Caki2 (cell line): ENCODE results near the gene CCM2. TPM values are rescaled to one million over a fixed set of nuclear protein-coding genes. Genes with fewer than 3 reads are reported as not detected.

Experiments used
- DNase-seq: peaks from one replicate; pipeline ENCODE4 v3.0.0-alpha.2; 2015; ENCODE audit warnings: low read depth
- in situ Hi-C: cut with HindIII; loops from 2 replicates; pipeline ENCODE4 v1.10.0; 2016; ENCODE audit warnings: low sequenced_read_pairs, low pct_unique_long_range_greater_than_20kb, mixed read lengths
- total RNA-seq: library from RNA; depleted of rRNA; stranded (reverse); fragments of >200 nt; shearing (Covaris generic); gene quantifications from 2 replicates; pipeline ENCODE4 v1.2.3, GENCODE V29; 2014; ENCODE audit warnings: low replicate concordance

CCM2 gene
- total RNA-seq, 1 experiment from 2014 or later = 81.5 TPM

- in situ Hi-C loops = no loop called here
- DNase-seq = no peak
These were observed 69.6 kb downstream of the CCM2 start for GRCh38 chr7:45069444-45070253.

- DNase-seq = no peak
- in situ Hi-C loops = no loop called here
These were observed 70.2 kb downstream of the CCM2 start for GRCh38 chr7:45070254-45070642.

GRCh38 chr7:45071528-45071927 lies 71.5 kb downstream of the CCM2 start:
- no peak for DNase-seq
- in situ Hi-C loops = no loop called here

- in situ Hi-C loops = no loop called here
- no peak for DNase-seq
These were observed 72.4 kb downstream of the CCM2 start for GRCh38 chr7:45072131-45073030.

- no peak for DNase-seq
- in situ Hi-C loops = no loop called here
These were observed 73.2 kb downstream of the CCM2 start for GRCh38 chr7:45073031-45073785.

DNA sequence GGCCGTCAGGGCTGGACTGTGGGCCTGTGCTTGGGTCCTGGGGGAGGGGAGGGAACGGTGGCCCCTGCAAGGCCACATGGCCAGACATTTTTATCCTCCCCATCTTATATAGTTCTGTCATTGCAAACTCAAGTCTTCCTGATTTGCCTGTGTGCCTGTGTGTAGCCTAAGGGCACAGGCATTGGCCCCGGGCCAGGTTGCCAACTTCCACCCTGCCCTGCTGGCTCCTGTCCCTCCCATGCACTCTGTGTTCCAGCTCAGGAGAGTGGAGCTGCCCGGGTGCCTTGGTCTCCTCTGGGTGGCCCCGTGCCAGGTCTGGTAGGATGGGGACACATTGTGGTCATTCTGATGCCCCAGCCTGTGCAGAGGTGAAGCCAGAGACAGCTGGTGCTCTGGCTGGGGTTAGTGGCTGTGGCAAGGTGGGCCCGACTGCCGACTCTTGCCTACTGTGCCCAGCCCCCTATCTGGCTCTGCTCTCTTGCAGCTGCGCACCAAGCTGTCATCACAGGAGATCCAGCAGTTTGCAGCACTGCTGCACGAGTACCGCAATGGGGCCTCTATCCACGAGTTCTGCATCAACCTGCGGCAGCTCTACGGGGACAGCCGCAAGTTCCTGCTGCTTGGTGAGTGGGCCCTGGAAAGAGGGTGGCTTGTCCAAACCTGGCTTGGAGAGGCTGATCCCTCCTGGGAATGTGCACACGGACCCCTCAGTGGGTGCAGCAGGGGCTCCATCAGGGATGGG lies 74.0 kb downstream of the CCM2 start:
- peak; percentile 35 for DNase-seq
- in situ Hi-C loops = no loop called here

DNA sequence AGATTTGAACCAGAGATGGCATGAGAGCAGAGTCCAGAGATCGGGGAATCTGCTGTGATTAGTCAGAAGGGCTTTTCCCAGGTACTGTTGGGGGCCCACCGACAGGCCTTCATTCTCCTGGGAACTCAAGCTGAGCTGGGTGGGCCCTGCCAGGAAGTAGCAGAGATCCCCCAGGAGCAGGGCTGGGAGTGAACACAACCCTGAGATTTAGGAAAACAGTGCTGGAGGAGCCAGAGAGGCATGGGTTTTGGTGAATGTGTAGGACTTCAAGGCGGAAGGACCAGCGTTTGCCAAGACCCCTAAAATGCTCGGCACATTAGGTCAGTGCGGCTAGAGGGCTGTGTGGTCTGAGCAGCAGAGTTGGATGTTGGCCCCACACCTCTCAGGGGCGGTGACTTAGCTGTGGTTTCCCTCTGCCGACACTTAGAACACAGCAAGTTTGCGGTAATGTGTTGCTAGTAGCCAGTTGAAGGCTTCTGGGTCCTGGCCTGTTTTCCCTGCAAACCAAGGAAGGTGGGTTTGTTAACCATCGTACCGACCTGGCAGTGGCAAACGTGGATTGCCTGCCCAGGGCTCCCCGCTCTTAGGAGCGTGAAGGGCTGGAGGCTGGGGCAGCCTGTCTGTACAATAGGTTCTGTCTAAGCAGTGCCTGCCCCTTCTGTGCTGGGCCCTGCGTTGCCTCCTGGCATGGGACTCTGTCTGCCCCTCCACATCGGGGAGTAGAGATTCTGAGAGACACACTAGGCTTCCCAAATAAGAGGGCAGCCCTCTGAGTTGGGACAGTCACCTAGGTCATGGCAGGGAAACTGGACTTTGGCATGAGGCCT lies 74.7 kb downstream of the CCM2 start:
- DNase-seq = no peak
- in situ Hi-C loops = no loop called here

- in situ Hi-C loops = no loop called here
- DNase-seq = no peak
These were observed 75.3 kb downstream of the CCM2 start for GRCh38 chr7:45075355-45075644.

DNA sequence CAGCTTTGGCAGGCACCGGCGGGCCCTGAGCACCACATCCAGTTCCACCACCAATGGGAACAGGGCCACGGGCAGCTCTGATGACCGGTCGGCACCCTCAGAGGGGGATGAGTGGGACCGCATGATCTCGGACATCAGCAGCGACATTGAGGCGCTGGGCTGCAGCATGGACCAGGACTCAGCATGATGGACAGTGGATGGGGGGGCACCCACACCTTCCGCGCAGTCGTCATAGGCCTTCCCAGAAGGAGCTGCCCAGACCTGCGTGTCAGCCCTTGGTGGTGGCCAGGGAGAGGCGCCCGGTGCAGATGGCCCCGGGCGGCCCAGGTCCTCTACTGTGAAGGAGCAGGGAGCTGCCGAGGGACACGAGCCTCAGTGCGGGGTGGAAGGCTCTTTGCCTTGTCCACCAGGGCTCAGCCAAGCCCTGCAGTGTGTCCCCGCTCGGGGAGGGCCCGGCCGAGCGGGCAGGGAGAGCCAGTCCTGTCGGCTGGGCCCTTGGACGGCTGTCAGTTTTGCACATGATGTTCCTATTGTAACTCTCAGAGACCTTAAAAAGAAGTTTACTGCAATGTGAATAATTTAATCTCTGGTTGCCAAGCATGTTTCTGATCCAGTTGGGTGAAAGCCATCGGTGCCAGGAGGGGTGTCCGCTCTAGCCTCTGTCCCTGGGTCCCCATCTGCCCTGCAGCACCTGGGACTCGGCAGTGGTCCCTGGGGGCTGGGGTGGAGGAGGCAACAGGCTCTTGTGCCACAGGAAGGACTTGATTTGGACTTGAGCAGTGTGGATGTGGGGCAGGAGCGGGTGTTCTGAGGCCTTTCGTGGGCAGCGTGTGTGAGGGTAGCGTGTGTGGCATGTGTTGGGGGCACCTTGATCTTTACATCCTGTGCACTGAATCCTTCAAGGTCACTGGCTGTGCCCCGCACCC lies 76.1 kb downstream of the CCM2 start:
- DNase-seq = no peak
- in situ Hi-C loops = no loop called here

DNA sequence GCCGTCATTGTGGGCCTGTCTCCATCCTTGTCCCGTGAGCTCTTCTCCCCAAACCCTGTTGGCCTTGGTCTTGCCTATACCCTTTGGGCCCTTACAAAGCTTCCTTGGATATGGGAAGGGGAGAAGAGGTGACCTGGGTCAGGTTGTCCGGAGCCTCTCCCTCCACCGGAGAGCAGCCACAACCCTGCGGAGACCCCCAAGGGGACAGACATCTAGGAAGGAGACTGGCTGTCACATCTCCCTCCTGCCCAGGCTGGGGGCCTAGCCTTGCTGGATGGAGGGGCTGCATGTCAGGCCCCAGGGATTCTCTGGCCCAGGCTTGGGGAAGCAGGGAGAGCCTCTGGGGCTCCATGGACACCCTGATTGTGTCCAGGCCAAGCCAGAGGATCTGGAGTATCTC lies 76.9 kb downstream of the CCM2 start:
- no peak for DNase-seq
- in situ Hi-C loops = no loop called here

DNA sequence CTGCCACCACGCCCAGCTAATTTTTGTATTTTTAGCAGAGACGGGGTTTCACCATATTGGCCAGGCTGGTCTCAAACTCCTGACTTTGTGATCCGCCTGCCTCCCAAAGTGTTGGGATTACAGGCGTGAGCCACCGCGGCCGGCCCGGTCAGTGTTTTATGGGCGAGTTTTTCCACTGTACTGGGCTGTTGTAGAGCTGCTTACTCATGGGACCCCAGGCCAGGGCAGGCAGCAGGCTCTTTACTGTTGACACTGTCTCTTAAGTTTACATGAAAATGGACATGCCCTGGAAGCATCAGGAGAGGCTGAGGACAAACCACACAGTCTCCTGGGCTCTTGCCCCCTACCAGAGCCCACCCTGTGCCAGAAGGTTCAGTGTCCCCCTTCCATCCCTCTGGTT lies 77.6 kb downstream of the CCM2 start:
- in situ Hi-C loops = no loop called here
- no peak for DNase-seq

- DNase-seq = no peak
- in situ Hi-C loops = no loop called here
These were observed 78.2 kb downstream of the CCM2 start for GRCh38 chr7:45078125-45078681.

- in situ Hi-C loops = no loop called here
- no peak for DNase-seq
These were observed 80.4 kb downstream of the CCM2 start for GRCh38 chr7:45080265-45080957.

GRCh38 chr7:45080958-45081669 lies 81.1 kb downstream of the CCM2 start:
- in situ Hi-C loops = no loop called here
- DNase-seq = no peak

DNA sequence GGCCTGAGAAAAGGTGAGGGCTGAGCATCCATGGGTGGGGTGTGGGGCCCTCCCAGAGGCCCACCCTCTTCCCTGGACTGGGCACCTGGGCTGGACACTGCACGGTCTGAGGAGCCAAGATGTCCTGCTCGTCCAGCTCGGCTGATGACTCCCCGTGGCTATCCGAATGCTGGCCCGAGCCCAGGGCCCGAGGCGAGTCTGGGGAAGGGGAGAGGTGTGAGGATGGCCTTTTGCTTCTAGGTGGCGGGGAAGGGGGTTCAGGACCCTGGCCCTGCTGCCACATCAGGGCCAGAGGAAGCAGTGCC lies 81.6 kb downstream of the CCM2 start:
- no peak for DNase-seq
- in situ Hi-C loops = no loop called here
